Glutamatergic neuron (in vitro differentiated cells): Measurements from ENCODE around the gene PROP1. TPM values are rescaled to one million over a fixed set of nuclear protein-coding genes. Genes with fewer than 3 reads are reported as not detected.
"Not testable (repeated sequence)": the region's sequence is repeated elsewhere in the genome, so short reads cannot be mapped to it uniquely, and the experiment has no call there.

Experiments
- DNase-seq: peaks from one replicate; pipeline ENCODE4 v3.0.0; 2022
- H3K27ac Mint-ChIP-seq: one replicate; pipeline ENCODE4 v1.8.0; 2020; ENCODE audit warnings: mild to moderate bottlenecking, mixed read lengths, inconsistent platforms; ENCODE audit not compliant: unreplicated experiment
- H3K27me3 Mint-ChIP-seq: one replicate; pipeline ENCODE4 v1.8.0; 2020; ENCODE audit warnings: mild to moderate bottlenecking, moderate library complexity, mixed read lengths, inconsistent platforms; ENCODE audit not compliant: unreplicated experiment
- H3K36me3 Mint-ChIP-seq: one replicate; pipeline ENCODE4 v1.8.0; 2020; ENCODE audit warnings: mild to moderate bottlenecking, mixed read lengths, inconsistent platforms; ENCODE audit not compliant: unreplicated experiment
- H3K4me1 Mint-ChIP-seq: one replicate; pipeline ENCODE4 v1.8.0; 2020; ENCODE audit warnings: mild to moderate bottlenecking, low read depth, mixed read lengths, inconsistent platforms; ENCODE audit not compliant: unreplicated experiment
- H3K4me3 Mint-ChIP-seq: one replicate; pipeline ENCODE4 v1.8.0; 2020; ENCODE audit warnings: mild to moderate bottlenecking, mixed read lengths, inconsistent platforms; ENCODE audit not compliant: unreplicated experiment
- H3K9me3 Mint-ChIP-seq: one replicate; pipeline ENCODE4 v1.8.0; 2020; ENCODE audit warnings: mild to moderate bottlenecking, moderate library complexity, mixed read lengths, inconsistent platforms; ENCODE audit not compliant: unreplicated experiment
- total RNA-seq: library from RNA; stranded (reverse); fragmentation: NEBNext Ultra II Directional; extraction: Animal tissue kit (Norgen Biotek cat#: 25700); gene quantifications from one replicate; pipeline ENCODE4 v1.2.1, GENCODE V29; 2021; ENCODE audit not compliant: unreplicated experiment
- TF ChIP-seq, protein P1 (sequence below): fragments of 200-600 bp; sonication (generic); IDR thresholded peaks from one replicate; pipeline ENCODE4 v1.5.0; 2021; ENCODE audit not compliant: partially characterized antibody, unreplicated experiment

PROP1 gene
- total RNA-seq, 1 donor from 2014 or later = not detected

GRCh38 chr5:177980743-177981151 is 15.3 kb downstream of the PROP1 start:
- H3K4me3 Mint-ChIP-seq = no peak overlapping the region
- H3K9me3 Mint-ChIP-seq = peaks cover 3% of the 10 kb centered on the region
- no peak for DNase-seq
- no peaks in the 10 kb centered on the region for H3K36me3 Mint-ChIP-seq
- peaks cover 20% of the 10 kb centered on the region for H3K27me3 Mint-ChIP-seq
- no peak overlapping the region for H3K27ac Mint-ChIP-seq
- H3K4me1 Mint-ChIP-seq = peaks cover 1% of the 10 kb centered on the region
- TF ChIP-seq, protein P1, sequence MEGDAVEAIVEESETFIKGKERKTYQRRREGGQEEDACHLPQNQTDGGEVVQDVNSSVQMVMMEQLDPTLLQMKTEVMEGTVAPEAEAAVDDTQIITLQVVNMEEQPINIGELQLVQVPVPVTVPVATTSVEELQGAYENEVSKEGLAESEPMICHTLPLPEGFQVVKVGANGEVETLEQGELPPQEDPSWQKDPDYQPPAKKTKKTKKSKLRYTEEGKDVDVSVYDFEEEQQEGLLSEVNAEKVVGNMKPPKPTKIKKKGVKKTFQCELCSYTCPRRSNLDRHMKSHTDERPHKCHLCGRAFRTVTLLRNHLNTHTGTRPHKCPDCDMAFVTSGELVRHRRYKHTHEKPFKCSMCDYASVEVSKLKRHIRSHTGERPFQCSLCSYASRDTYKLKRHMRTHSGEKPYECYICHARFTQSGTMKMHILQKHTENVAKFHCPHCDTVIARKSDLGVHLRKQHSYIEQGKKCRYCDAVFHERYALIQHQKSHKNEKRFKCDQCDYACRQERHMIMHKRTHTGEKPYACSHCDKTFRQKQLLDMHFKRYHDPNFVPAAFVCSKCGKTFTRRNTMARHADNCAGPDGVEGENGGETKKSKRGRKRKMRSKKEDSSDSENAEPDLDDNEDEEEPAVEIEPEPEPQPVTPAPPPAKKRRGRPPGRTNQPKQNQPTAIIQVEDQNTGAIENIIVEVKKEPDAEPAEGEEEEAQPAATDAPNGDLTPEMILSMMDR = no peak

DNA sequence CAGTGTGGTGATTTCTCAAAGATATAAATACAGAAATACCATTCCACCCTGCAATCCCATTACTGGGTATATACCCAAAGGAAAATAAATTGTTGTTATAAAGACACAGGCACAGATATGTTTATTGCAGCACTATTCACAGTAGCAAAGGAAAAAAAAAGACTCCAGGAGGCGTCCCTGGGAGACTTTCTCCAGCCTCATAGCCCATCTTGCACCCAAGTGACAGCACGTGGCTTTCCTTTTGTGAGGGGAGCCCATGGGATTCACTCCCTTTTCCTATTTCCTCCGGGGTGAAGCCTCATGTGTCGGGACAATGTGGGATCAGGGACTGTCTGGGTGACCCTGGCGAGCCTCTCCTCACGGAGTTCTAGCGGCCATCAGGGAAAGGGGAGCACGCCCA is 18.4 kb downstream of the PROP1 start:
- H3K27ac Mint-ChIP-seq, DNase-seq, H3K4me3 Mint-ChIP-seq, H3K36me3 Mint-ChIP-seq, H3K9me3 Mint-ChIP-seq, H3K4me1 Mint-ChIP-seq: not testable (repeated sequence)
- peaks cover 10% of the 10 kb centered on the region for H3K27me3 Mint-ChIP-seq

DNA sequence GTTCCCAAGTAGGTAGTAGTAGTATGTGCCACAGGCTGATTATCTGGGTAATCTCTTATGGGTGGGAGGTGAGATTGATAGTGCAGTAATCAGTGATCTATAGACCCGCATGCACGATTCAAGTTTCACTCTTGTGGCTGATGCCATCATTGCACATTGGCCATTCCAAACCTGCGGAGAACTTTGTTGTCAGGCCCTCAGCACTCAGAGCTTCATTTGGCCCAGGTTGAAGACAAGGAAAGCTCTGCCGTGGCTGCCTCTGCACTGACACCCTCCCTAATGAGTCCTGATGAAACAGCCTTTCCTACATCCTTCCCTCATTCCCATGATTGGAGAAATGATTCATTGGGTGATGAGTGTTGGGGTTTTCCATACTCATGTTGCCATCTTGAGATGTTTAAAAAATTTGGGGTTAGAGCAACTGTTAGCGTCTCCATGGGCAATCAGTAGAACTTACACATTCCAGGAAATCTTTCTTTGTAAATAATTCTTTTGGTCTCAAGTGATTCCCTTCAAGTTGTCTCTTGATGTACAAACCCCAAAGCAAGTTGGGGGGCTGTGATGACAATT is 22.9 kb downstream of the PROP1 start:
- no peak overlapping the region for H3K4me3 Mint-ChIP-seq
- no peak for DNase-seq
- TF ChIP-seq, protein P1 = no peak
- H3K27ac Mint-ChIP-seq = no peak overlapping the region
- peaks cover 13% of the 10 kb centered on the region for H3K36me3 Mint-ChIP-seq
- peaks cover 4% of the 10 kb centered on the region for H3K9me3 Mint-ChIP-seq
- peaks cover 1% of the 10 kb centered on the region for H3K4me1 Mint-ChIP-seq
- H3K27me3 Mint-ChIP-seq = peaks cover 2% of the 10 kb centered on the region

GRCh38 chr5:177972613-177973012 is 23.4 kb downstream of the PROP1 start:
- no peak for DNase-seq
- peaks cover 13% of the 10 kb centered on the region for H3K36me3 Mint-ChIP-seq
- peaks cover 1% of the 10 kb centered on the region for H3K4me1 Mint-ChIP-seq
- no peak overlapping the region for H3K4me3 Mint-ChIP-seq
- H3K9me3 Mint-ChIP-seq = peaks cover 4% of the 10 kb centered on the region
- TF ChIP-seq, protein P1 = no peak
- H3K27me3 Mint-ChIP-seq = peaks cover 2% of the 10 kb centered on the region
- no peak overlapping the region for H3K27ac Mint-ChIP-seq

DNA sequence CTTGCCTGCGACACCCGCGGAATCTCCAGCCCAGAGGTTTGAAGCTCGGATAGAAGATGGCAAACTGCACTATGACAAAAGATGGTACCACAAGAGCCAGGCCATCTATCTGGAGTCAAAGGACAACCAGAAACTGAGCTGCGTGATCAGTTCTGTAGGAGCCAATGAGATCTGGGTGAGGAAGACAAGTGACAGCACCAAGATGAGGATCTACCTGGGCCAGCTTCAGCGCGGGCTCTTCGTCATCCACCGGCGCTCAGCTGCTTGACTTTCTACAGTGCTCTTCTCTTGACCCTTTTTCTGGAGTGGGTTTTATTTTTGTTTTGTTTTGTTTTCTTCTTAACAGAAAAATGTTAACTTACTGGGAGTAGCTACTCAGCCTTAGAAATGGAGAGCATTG is 24.0 kb downstream of the PROP1 start:
- H3K27ac Mint-ChIP-seq, H3K4me3 Mint-ChIP-seq, H3K27me3 Mint-ChIP-seq, H3K4me1 Mint-ChIP-seq, H3K9me3 Mint-ChIP-seq, DNase-seq: not testable (repeated sequence)
- H3K36me3 Mint-ChIP-seq = peaks cover 13% of the 10 kb centered on the region

DNA sequence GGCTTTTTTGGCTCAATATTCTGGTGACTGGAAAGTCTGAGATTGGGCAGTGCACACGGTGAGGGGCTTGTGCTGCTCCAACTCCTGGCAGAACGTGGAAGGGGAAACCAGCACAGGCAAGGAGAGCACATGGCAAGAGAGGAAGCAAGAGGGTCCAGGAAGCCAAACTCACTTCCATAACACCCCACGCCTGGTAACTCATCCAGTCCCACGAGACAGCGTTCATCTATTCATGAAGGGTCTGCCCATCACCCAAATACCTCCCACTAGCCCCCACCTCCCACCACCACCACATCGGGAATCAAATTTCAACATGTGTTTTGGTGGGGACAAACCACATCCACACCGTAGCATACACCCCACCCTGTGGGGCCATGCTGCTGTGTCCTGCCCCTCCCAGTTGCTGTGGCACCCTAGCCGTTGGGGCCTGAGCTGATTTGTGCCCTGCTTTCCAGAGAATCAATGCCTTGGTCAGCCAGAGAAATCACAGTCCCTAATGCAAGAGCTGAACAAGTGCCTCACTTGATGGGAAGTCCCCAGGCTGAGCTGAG is 27.3 kb downstream of the PROP1 start:
- Mint-ChIP-seq H3K27me3 (no peaks in the 10 kb centered on the region), H3K9me3 (peaks cover 4% of the 10 kb centered on the region), H3K4me3 (no peak overlapping the region), H3K36me3 (peaks cover 13% of the 10 kb centered on the region), H3K27ac (no peak overlapping the region), H3K4me1 (peaks cover 6% of the 10 kb centered on the region)
- no peak for DNase-seq
- TF ChIP-seq, protein P1 = no peak
